NB4 (cell line): ENCODE results near the gene EPHA1.

Experiments used
- DNase-seq: peaks from one replicate; pipeline ENCODE4 v3.0.0; 2010; ENCODE audit warnings: low read depth
- H3K4me3 ChIP-seq: one replicate; pipeline ENCODE4 v1.5.1; 2011; ENCODE audit warnings: mild to moderate bottlenecking, low read depth, low read length, moderate library complexity
- MYC ChIP-seq: IDR thresholded peaks from 2 replicates; pipeline ENCODE4 v1.6.1; 2011; ENCODE audit warnings: low read depth, low read length
- POLR2A ChIP-seq: IDR thresholded peaks from 2 replicates; pipeline ENCODE4 v1.6.1; 2011; ENCODE audit warnings: mild to moderate bottlenecking; ENCODE audit not compliant: insufficient read length; ENCODE audit errors: extremely low read depth
- TF ChIP-seq, protein P1 (sequence below): IDR thresholded peaks from 2 replicates; pipeline ENCODE4 v1.6.1; 2011; ENCODE audit warnings: low read depth, low read length
- TF ChIP-seq, protein P2 (sequence below): IDR thresholded peaks from one replicate; pipeline ENCODE4 v1.5.1; 2012; ENCODE audit warnings: low read depth, low read length

EPHA1 gene

DNA sequence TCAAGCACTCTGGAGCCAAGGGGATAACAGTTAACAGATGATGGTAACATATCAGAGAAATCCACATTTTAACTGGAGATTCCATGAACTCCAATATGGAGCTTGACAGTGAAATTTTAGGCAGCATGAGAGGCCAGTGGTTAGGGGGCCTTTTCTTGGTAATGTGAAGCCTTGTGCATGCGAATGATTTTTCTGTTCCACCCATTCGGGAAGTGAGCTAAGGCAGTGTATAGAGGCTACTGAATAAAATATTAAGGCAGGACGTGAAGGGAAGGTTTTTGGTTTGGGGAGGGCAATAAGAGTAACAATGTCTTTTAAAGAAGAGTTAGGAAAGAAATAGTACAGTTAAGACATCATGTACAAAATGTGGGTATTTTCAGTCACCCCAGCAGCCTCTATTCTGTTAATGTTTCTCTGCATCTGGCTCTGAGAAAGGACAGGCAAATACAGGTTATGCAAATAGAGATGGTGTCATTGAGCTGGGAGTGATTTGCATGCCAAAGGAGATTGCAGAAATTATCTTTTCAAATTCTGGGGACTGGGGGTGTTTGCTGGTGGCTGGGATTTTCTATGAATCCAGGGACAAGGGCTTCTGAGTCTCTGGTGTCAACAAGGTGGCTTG, 27.8 kb upstream of the EPHA1 start:
- no peak for DNase-seq
- TF ChIP-seq, protein P1, sequence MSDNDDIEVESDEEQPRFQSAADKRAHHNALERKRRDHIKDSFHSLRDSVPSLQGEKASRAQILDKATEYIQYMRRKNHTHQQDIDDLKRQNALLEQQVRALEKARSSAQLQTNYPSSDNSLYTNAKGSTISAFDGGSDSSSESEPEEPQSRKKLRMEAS: no peak
- TF ChIP-seq MYC: no peak
- no peak for TF ChIP-seq POLR2A
- TF ChIP-seq, protein P2, sequence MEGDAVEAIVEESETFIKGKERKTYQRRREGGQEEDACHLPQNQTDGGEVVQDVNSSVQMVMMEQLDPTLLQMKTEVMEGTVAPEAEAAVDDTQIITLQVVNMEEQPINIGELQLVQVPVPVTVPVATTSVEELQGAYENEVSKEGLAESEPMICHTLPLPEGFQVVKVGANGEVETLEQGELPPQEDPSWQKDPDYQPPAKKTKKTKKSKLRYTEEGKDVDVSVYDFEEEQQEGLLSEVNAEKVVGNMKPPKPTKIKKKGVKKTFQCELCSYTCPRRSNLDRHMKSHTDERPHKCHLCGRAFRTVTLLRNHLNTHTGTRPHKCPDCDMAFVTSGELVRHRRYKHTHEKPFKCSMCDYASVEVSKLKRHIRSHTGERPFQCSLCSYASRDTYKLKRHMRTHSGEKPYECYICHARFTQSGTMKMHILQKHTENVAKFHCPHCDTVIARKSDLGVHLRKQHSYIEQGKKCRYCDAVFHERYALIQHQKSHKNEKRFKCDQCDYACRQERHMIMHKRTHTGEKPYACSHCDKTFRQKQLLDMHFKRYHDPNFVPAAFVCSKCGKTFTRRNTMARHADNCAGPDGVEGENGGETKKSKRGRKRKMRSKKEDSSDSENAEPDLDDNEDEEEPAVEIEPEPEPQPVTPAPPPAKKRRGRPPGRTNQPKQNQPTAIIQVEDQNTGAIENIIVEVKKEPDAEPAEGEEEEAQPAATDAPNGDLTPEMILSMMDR: no peak

DNA sequence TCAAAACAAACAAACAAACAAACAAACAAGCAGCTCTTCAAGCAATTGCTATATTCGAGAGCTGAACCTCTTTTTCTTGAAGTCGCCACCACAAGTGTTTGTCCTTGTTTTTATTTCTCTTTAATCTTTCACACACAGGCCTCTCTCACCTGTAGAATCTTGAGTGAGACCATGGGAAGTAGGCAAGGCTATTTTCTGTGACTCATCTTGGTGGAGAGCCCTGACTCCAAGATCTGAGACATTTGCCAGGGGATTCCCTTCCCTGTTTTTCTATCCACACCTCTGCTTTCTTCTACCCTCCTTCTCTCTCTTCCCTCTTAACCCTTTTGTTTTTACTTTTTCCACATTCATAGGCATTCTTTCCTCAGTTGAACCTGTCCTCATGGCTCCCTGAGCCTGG, 26.6 kb upstream of the EPHA1 start:
- DNase-seq: no peak
- H3K4me3 ChIP-seq: no peak overlapping the region
- TF ChIP-seq POLR2A: no peak
- TF ChIP-seq, protein P2: no peak
- no peak for TF ChIP-seq MYC
- TF ChIP-seq, protein P1: no peak

More for the DNA sequence above, 27.8 kb upstream of the EPHA1 start:
- H3K4me3 ChIP-seq: no peak overlapping the region

DNA sequence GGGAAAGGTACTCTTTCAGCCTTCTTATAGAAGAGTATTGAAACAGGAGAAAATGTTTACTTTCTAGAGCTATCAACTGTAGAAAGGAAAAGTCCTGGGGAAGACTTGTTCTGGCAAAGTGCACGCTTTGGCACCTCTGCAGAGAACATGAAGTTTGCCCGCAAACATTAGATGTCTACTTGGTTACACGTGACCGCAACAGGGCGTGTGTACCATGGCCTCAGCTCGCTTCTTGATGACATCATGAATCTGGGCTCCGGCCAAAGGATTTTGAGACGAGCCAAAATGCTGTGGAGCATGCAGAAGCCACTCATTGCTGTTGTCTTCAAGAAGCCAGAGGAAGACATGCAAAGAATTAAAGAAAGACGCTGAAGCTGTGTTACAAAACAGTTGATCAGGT, 26.0 kb upstream of the EPHA1 start:
- no peak overlapping the region for H3K4me3 ChIP-seq
- no peak for DNase-seq

DNA sequence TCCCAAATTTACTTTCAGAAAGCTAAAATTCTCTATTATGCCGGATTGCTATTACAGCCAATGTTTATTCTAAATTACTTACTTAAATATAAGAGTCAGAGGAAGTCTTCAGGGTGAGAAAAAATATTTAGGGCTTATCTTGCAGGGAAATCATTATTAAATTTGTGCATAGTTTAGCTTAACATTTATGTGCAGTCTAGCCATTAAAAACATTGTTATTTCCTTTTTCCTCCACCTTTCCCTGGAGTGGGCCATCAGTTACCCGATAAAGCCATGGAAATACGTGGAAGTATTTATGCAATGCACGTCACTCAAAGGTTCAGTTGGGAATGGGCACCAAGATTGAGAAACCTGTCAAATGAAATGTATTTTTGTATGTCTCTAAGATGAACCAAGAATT, 25.1 kb upstream of the EPHA1 start:
- no peak overlapping the region for H3K4me3 ChIP-seq
- DNase-seq: no peak
- TF ChIP-seq, protein P2: no peak
- TF ChIP-seq POLR2A (no peak), MYC (no peak)
- TF ChIP-seq, protein P1: no peak

More for the DNA sequence above, 26.0 kb upstream of the EPHA1 start:
- TF ChIP-seq MYC: no peak

DNA sequence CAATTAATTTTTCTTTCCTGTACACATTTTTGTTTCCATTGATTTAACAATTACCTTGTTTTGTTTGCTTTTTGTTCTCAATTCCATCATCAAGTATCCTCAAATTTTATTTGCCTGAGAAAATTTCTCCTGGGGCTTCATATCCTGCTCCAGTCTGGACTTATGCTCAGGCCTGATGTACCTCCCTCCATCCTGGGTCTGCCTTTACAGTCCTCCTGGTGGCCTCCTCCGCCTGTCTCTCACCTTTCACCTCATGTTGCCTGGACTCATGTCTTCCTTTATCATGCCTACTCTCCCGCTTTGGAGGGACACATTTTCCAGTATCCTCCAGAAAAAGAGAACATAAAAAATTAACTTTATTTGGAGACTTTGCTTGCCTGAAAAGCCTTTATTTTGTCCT, 22.5 kb upstream of the EPHA1 start:
- no peak overlapping the region for H3K4me3 ChIP-seq
- TF ChIP-seq POLR2A: no peak
- TF ChIP-seq, protein P1: no peak
- no peak for DNase-seq

DNA sequence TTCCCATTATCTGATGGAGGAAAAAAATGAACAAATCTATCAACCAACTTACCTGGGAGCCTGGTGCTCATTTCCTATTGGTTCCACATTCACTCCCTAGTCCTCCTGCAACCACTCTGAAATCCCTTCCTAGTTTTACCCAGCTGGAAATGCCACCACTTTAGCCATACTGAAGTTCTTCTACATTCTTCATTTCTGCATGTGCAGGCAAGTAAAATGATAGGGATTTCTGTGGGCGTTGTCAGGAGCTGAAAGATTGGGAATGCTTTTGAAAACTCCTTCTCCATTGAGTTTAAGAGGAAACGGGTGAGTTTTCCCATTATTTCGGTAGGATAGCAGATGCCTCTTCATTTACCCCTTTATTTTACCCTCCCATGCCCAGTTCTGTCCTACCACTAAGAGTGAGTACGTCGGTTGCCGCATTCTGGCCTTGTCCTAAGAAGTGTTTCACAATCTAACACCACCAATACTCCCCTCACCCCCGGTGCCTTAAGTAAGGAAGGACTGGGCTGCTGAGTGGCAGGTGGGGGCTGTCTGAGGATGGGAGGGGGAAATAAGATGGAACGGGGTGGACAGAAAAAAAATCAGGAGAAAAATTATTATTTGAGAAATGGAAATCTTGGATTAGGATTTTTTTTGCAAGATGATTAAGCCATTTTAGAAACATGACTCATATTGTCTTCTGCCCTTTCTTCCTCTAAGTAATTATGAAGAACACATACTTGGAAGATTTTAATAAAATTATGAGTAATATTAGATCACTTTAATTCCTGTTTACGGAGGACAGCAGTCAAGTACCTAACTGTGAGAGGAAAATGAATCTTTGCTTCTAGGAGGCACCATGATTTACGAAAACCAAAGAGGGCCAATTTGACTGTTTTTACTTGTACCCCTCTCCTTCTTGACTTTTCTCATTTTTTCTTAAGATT, 21.4 kb upstream of the EPHA1 start:
- peak; percentile 79 for DNase-seq
- TF ChIP-seq, protein P1: no peak
- TF ChIP-seq POLR2A (no peak), MYC (no peak)
- TF ChIP-seq, protein P2: no peak
- H3K4me3 ChIP-seq: no peak overlapping the region
